ENCODE measurements around the gene AP2A2.

Gene AP2A2

GRCh38 chr11:1032310-1032891 lies 106.7 kb downstream of the AP2A2 start:
- no peak for DNase-seq

DNA sequence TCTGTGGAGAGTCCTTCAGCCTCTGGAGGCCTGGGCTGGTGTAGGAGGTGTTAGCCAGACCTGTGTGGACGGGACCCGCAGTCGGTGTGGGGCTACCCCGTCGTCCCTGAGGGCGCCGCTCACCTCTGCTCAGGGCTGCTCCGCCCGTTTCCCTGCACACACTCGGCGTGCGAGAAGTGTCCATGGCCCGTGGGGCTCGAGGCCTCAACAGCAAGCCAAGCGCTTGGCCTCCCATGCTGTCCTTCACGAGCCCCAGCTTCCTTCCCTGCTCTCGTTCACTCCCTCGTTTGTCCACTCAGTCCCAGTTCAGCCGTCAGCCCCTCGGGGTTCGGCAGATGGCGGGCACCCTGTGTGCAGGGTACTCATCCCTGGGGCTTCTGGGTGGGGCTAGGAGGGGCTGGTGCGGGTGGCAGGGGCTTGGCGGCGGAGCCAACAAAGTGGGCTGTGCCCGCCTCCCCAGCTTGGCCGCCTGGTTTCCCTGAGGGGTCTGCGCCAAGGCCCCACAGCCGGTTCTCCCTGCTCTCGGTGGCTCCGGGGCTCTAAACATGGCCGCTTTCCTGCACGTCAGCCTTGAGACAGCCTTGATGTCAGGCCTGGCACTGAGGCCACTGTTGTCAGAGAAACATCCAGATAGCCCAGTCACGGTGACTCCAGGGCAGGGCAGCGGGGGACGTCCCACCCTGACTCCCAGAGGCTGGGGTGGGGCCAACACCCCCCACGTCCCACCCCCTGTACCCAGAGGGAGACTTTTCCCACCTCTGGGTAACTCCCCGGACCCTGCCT lies 107.5 kb downstream of the AP2A2 start:
- no peak for DNase-seq

GRCh38 chr11:1034001-1034400 lies 108.3 kb downstream of the AP2A2 start:
- no peak for DNase-seq

GRCh38 chr11:1034456-1035295 lies 109.0 kb downstream of the AP2A2 start:
- no peak for DNase-seq

- no peak for DNase-seq
Measured at GRCh38 chr11:1035577-1036283, 110.1 kb downstream of the AP2A2 start.

GRCh38 chr11:1036303-1036923 lies 110.7 kb downstream of the AP2A2 start, which contains the start of gene MUC6:
TSS of gene MUC6 (minus strand) at chr11:1036718. CDS start at chr11:1036655, 63 bp downstream.
- DNase-seq: no peak

GRCh38 chr11:1036931-1037330 lies 111.3 kb downstream of the AP2A2 start:
- DNase-seq: no peak

DNA sequence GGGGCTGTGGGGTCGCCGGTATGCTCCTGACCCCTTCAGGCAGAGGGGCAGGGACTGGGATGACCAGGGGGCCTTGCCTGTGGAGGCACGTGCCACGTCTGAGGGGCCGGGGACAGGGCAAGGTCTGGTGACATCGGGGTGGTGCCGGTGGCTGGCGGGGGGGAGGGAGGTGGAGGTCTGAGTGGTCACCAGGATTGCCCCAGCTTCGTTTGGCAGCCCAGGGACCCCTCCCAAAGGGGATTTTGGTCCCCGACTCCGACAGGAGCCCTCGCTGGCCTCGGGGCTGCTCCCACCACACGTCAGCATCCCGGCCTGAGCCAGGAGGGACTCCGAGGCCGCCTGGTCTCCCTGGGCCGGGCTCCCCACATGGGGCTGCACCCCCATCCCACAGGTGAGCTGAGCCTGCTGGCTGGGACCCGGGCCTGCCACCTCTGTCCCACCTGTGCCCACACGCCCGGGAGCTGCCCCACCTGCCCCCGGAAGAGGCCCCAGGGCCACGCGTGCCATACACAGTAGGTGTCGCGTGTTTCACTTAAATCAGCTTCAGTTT lies 111.9 kb downstream of the AP2A2 start:
- DNase-seq: no peak

- DNase-seq: no peak
Measured at GRCh38 chr11:1038361-1038760, 112.7 kb downstream of the AP2A2 start.

DNA sequence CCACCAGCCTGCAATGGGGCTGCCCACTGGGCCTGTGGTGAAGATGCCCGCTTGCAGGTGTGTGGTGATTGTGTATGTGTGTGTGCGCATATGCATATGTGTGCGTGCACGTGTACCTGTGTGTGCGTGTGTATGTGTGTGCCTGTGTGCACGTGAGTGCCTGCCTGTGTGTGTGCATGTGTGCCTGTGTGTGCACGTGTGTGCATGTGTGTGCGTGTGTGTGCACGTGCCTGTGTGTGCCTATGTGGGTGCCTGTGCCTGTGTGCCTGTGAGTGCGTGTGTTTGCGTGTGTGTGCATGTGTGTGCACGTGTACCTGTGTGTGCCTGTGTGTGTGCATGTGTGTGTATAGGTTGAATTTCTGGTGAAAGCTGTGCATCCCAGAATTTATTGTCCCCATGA lies 113.3 kb downstream of the AP2A2 start:
- no peak for DNase-seq

DNA sequence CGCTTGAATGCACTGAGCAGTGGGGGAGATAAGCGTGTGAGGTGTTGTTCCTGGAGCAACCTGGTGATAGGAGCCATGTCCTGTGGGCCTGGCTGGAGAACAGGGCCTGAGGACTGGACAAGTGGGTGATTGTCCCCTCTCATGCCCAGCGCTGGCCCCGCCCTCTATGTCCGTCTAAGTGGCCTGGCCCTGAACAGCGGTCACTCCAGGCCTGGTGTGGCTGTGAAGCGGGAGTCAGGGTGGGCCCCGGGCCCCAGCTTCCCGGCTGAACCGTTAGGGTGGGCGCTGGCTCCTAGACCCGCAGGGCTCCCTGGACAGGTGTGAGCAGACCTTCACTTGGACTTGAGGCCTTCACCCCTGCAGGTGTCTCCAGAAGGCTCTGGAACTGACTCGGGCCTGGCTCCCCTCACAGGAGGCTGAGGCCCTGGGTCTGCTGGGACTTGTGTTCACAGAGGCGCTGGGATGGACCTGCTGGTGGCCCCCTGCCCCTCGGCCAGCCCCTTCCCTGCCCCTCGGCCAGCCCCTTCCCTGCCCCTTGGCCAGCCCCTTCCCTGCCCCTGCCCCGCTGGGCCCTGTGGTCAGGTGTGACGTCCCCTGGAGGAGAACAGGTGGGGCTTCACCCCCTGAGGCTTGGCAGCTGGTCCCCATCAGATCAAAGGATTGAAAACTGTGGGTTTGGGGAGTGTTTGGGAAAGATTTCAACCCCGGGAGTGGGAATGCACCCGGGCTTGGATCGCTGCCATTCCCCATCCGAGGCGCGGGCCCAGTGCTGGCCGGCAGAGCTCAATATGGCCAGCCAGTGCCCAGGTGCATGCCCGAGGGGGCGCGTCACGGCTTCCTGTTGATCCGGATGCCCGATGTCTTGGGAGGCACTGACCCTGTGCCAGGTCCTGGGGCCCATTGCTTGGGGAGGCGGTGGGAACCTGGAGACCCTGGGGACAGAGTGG lies 114.1 kb downstream of the AP2A2 start:
- no peak for DNase-seq

GRCh38 chr11:1040428-1041148 lies 114.9 kb downstream of the AP2A2 start:
- no peak for DNase-seq

GRCh38 chr11:1041149-1041467 lies 115.4 kb downstream of the AP2A2 start:
- DNase-seq: no peak

DNA sequence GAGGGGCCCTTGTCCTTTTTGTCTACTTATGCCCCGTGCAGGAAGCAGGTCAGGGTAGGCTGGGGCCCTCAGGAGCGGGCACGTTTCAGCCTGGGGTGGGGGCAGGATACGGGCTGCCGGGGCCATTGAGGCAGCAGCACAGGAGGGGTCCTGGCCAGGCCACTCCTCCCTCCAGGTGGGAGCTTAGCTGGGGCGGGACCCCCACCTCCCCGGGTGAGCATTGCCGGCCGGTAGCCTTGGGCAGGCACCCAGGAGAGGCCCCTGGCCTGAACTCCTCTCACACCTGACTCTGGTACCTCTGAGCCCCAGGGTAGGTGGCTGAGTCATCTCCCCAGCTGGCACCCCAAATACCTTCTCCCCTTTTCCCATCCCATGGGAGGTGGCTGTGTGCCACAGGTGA lies 115.8 kb downstream of the AP2A2 start:
- no peak for DNase-seq

- no peak for DNase-seq
Measured at GRCh38 chr11:1041936-1042608, 116.4 kb downstream of the AP2A2 start.

- DNase-seq: no peak
Measured at GRCh38 chr11:1042626-1043562, 117.2 kb downstream of the AP2A2 start.

GRCh38 chr11:1043563-1044096 lies 118.0 kb downstream of the AP2A2 start:
- DNase-seq: no peak

GRCh38 chr11:1044160-1044559 lies 118.5 kb downstream of the AP2A2 start:
- DNase-seq: no peak

Data from effector CD4-positive, alpha-beta T cell (primary cell).